Measurements from ENCODE around the gene SLC6A1.

DNA sequence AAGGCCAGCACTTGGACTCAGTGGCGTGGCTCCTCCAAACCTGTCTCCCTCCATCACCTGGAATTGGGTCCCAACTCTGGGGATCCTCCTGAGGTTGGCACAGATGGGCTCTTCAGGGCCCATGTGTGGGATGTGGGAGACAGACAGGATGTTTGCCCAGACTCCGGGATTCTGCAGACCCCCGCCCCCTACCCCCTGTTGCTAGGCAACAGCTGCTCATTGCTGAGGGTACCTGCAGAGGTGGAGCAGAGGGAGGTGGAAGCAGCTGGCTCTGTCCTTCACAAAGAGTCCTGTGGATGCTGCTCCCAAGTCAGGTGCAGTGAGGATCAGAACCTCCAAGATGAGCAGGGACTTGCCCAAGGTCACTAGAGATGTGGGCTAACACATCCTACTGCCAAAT is 40.0 kb upstream of the SLC6A1 start:
- TF ChIP-seq, protein P1, sequence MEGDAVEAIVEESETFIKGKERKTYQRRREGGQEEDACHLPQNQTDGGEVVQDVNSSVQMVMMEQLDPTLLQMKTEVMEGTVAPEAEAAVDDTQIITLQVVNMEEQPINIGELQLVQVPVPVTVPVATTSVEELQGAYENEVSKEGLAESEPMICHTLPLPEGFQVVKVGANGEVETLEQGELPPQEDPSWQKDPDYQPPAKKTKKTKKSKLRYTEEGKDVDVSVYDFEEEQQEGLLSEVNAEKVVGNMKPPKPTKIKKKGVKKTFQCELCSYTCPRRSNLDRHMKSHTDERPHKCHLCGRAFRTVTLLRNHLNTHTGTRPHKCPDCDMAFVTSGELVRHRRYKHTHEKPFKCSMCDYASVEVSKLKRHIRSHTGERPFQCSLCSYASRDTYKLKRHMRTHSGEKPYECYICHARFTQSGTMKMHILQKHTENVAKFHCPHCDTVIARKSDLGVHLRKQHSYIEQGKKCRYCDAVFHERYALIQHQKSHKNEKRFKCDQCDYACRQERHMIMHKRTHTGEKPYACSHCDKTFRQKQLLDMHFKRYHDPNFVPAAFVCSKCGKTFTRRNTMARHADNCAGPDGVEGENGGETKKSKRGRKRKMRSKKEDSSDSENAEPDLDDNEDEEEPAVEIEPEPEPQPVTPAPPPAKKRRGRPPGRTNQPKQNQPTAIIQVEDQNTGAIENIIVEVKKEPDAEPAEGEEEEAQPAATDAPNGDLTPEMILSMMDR (IDR thresholded peaks at IDR 0.05; ENCODE audit: low read depth, low read length, missing input control) = no peak
- no peak for TF ChIP-seq YY1 (IDR thresholded peaks at IDR 0.05)
- TF ChIP-seq, protein P2, sequence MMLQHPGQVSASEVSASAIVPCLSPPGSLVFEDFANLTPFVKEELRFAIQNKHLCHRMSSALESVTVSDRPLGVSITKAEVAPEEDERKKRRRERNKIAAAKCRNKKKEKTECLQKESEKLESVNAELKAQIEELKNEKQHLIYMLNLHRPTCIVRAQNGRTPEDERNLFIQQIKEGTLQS (IDR thresholded peaks at IDR 0.05) = no peak
- TF ChIP-seq, protein P3, sequence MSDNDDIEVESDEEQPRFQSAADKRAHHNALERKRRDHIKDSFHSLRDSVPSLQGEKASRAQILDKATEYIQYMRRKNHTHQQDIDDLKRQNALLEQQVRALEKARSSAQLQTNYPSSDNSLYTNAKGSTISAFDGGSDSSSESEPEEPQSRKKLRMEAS (IDR thresholded peaks at IDR 0.05) = no peak
- no peak for TF ChIP-seq RAD21 (IDR thresholded peaks at IDR 0.05)
- TF ChIP-seq, protein P4, sequence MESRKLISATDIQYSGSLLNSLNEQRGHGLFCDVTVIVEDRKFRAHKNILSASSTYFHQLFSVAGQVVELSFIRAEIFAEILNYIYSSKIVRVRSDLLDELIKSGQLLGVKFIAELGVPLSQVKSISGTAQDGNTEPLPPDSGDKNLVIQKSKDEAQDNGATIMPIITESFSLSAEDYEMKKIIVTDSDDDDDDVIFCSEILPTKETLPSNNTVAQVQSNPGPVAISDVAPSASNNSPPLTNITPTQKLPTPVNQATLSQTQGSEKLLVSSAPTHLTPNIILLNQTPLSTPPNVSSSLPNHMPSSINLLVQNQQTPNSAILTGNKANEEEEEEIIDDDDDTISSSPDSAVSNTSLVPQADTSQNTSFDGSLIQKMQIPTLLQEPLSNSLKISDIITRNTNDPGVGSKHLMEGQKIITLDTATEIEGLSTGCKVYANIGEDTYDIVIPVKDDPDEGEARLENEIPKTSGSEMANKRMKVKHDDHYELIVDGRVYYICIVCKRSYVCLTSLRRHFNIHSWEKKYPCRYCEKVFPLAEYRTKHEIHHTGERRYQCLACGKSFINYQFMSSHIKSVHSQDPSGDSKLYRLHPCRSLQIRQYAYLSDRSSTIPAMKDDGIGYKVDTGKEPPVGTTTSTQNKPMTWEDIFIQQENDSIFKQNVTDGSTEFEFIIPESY (IDR thresholded peaks at IDR 0.05) = no peak
- no peak for TF ChIP-seq TAF1 (conservative IDR thresholded peaks at IDR 0.05)
- TF ChIP-seq, protein P5, sequence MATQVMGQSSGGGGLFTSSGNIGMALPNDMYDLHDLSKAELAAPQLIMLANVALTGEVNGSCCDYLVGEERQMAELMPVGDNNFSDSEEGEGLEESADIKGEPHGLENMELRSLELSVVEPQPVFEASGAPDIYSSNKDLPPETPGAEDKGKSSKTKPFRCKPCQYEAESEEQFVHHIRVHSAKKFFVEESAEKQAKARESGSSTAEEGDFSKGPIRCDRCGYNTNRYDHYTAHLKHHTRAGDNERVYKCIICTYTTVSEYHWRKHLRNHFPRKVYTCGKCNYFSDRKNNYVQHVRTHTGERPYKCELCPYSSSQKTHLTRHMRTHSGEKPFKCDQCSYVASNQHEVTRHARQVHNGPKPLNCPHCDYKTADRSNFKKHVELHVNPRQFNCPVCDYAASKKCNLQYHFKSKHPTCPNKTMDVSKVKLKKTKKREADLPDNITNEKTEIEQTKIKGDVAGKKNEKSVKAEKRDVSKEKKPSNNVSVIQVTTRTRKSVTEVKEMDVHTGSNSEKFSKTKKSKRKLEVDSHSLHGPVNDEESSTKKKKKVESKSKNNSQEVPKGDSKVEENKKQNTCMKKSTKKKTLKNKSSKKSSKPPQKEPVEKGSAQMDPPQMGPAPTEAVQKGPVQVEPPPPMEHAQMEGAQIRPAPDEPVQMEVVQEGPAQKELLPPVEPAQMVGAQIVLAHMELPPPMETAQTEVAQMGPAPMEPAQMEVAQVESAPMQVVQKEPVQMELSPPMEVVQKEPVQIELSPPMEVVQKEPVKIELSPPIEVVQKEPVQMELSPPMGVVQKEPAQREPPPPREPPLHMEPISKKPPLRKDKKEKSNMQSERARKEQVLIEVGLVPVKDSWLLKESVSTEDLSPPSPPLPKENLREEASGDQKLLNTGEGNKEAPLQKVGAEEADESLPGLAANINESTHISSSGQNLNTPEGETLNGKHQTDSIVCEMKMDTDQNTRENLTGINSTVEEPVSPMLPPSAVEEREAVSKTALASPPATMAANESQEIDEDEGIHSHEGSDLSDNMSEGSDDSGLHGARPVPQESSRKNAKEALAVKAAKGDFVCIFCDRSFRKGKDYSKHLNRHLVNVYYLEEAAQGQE (IDR thresholded peaks at IDR 0.05) = no peak
- TF ChIP-seq GABPA (IDR thresholded peaks at IDR 0.05 in 1 of 2, conservative IDR thresholded peaks at IDR 0.05 in 1 of 2) = no peak
- no peak for TF ChIP-seq EGR1 (IDR thresholded peaks at IDR 0.05; ENCODE audit: low read depth in 2 of 2)
- no peak for TF ChIP-seq JUND (IDR thresholded peaks at IDR 0.05)
- TF ChIP-seq HNF4G (IDR thresholded peaks at IDR 0.05) = no peak
- TF ChIP-seq SP1 (IDR thresholded peaks at IDR 0.05) = no peak

Data from liver (tissue), 3 donors.